Neuronal stem cell (in vitro differentiated cells): ENCODE data around the gene TMEM260.
A peak's percentile ranks its signal among the peaks of the same experiment; 100 is the strongest.

Experiments
- DNase-seq: peaks from one replicate; pipeline ENCODE4 v3.0.0-alpha.2; 2013; ENCODE audit warnings: low spot score
- H2AFZ ChIP-seq: one replicate; pipeline ENCODE4 v1.6.1; 2013; ENCODE audit warnings: mild to moderate bottlenecking, low read length, inconsistent platforms
- H2AK5ac ChIP-seq: 2 replicates; pipeline ENCODE4 v1.6.1; 2013; ENCODE audit warnings: low read depth, mild to moderate bottlenecking, inconsistent platforms, low read length, moderate library complexity, mixed read lengths
- H2BK120ac ChIP-seq: 2 replicates; pipeline ENCODE4 v1.6.1; 2013; ENCODE audit warnings: low read depth, mild to moderate bottlenecking, inconsistent platforms, low read length, moderate library complexity, mixed read lengths
- H2BK12ac ChIP-seq: one replicate; pipeline ENCODE4 v1.6.1; 2013; ENCODE audit warnings: low read length, inconsistent platforms
- H2BK15ac ChIP-seq: 2 replicates; pipeline ENCODE4 v1.6.1; 2013; ENCODE audit warnings: mild to moderate bottlenecking, low read length, inconsistent platforms, mixed read lengths
- H2BK5ac ChIP-seq: one replicate; pipeline ENCODE4 v1.6.1; 2013; ENCODE audit warnings: inconsistent platforms, mild to moderate bottlenecking, low read length, moderate library complexity
- H3K14ac ChIP-seq: one replicate; pipeline ENCODE4 v1.6.1; 2013; ENCODE audit warnings: low read length, inconsistent platforms
- H3K18ac ChIP-seq: 2 replicates; pipeline ENCODE4 v1.6.1; 2013; ENCODE audit warnings: low read length, inconsistent platforms
- H3K23ac ChIP-seq: 2 replicates; pipeline ENCODE4 v1.6.1; 2013; ENCODE audit warnings: low read depth, mild to moderate bottlenecking, mixed read lengths, low read length, inconsistent platforms; ENCODE audit not compliant: poor library complexity
- H3K27ac ChIP-seq: replicated peaks from 3 replicates; pipeline ENCODE4 v1.5.1; 2013; ENCODE audit warnings: low read length, inconsistent platforms
- H3K27me3 ChIP-seq, 3 experiments: 2 replicates each; pipeline ENCODE4 v1.6.1; 2013; ENCODE audit warnings: low read length in 3 of 3, mild to moderate bottlenecking in 2 of 3, inconsistent platforms in 1 of 3, low read depth in 1 of 3, mixed read lengths in 1 of 3, moderate library complexity in 1 of 3; ENCODE audit not compliant: control insufficient read depth in 3 of 3, insufficient read depth in 3 of 3
- H3K36me3 ChIP-seq, 2 donors: replicated peaks in 1 of 2; 2 replicates each; pipeline ENCODE4 v1.6.1; 2013; ENCODE audit warnings: low read length in 2 of 2; ENCODE audit not compliant: control insufficient read depth in 2 of 2, insufficient read depth in 2 of 2
- H3K4ac ChIP-seq: 2 replicates; pipeline ENCODE4 v1.6.1; 2013; ENCODE audit warnings: inconsistent platforms, mild to moderate bottlenecking, low read length, moderate library complexity
- H3K4me1 ChIP-seq, 2 donors: 1 replicate in 1 of 2; 2 replicates in 1 of 2; pipeline ENCODE4 v1.6.1; 2013; ENCODE audit warnings: low read length in 2 of 2, low read depth in 1 of 2; ENCODE audit not compliant: control insufficient read depth in 2 of 2, insufficient read depth in 1 of 2
- H3K4me2 ChIP-seq: one replicate; pipeline ENCODE4 v1.6.1; 2013; ENCODE audit warnings: mild to moderate bottlenecking, low read length, inconsistent platforms; ENCODE audit not compliant: insufficient read depth, poor library complexity, severe bottlenecking
- H3K4me3 ChIP-seq, 2 donors: 2 replicates each; pipeline ENCODE4 v1.5.1; 2013; ENCODE audit warnings: low read length in 2 of 2, mild to moderate bottlenecking in 2 of 2, inconsistent platforms in 1 of 2, moderate library complexity in 1 of 2
- H3K79me1 ChIP-seq: one replicate; pipeline ENCODE4 v1.6.1; 2013; ENCODE audit warnings: low read depth, mild to moderate bottlenecking, inconsistent platforms, low read length, moderate library complexity
- H3K9ac ChIP-seq: one replicate; pipeline ENCODE4 v1.6.1; 2013; ENCODE audit warnings: mild to moderate bottlenecking, low read depth, low read length, inconsistent platforms; ENCODE audit not compliant: poor library complexity
- H3K9me3 ChIP-seq, 2 donors: replicated peaks in 1 of 2; 2 replicates each; pipeline versions ENCODE3 to v1.6.1; 2013; ENCODE audit warnings: low read length in 2 of 2, mild to moderate bottlenecking in 2 of 2, inconsistent platforms in 1 of 2, low read depth in 1 of 2, mixed read lengths in 1 of 2, moderate library complexity in 1 of 2; ENCODE audit not compliant: control insufficient read depth in 2 of 2, insufficient read depth in 1 of 2
- H4K8ac ChIP-seq: one replicate; pipeline ENCODE4 v1.6.1; 2013; ENCODE audit warnings: low read depth, mild to moderate bottlenecking, inconsistent platforms, low read length, moderate library complexity
- H4K91ac ChIP-seq: one replicate; pipeline ENCODE4 v1.6.1; 2013; ENCODE audit warnings: low read length, low read depth, mild to moderate bottlenecking, inconsistent platforms; ENCODE audit not compliant: poor library complexity
- WGBS, 2 donors: extraction: QIAGEN DNeasy Blood & Tissue Kit; methylation state at CpG; one replicate each; pipeline ENCODE4 v1.1.7; 2013; ENCODE audit warnings: missing lambda C conversion rate in 2 of 2, mixed read lengths in 1 of 2; ENCODE audit not compliant: insufficient read length in 2 of 2, insufficient replicate concordance in 1 of 2; ENCODE audit errors: extremely low coverage in 2 of 2; 5-methylcytosine and 5-hydroxymethylcytosine counted together

TMEM260 gene

DNA sequence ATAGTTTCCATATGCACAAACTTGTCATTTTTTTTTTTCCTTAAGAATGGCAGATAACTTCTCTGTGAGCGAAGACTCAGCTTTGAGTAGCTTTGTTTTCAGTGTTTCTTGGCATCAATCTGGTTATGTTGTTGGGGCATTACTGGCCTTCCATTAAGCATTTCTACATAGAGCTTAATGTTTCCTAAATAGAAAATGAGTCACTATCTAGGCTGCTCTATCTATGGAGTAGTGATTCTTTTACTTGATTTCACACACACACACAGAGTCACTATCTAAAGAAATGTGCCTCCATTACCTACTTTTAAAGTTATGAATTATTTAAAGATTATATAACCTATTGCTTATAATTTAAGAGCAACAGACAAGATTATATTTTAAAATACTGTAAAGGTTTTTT, 53.9 kb downstream of the TMEM260 start:
- WGBS, 2 donors, result no CpG with 5 or more reads among the region's 1 CpG
- Histone ChIP-seq H3K79me1 (no peaks in the 10 kb centered on the region), H2BK12ac (no peak overlapping the region), H3K36me3 (peaks cover 28 to 79% of the 10 kb centered on the region in 2 donors), H3K18ac (no peak overlapping the region), H3K9ac (no peak overlapping the region), H3K27ac (no peak overlapping the region), H2BK15ac (no peak overlapping the region), H3K14ac (no peak overlapping the region), H4K91ac (no peak overlapping the region), H3K23ac (no peak overlapping the region), H3K27me3 (no peaks in the 10 kb centered on the region), H2BK120ac (no peak overlapping the region), H2AFZ (no peak overlapping the region), H3K4me1 (no peaks in the 10 kb centered on the region), H4K8ac (no peak overlapping the region), H3K4me3 (no peak overlapping the region), H2BK5ac (no peak overlapping the region), H2AK5ac (no peak overlapping the region), H3K4ac (no peak overlapping the region), H3K4me2 (no peak overlapping the region), H3K9me3 (peaks cover 12 to 37% of the 10 kb centered on the region in 2 donors)
- DNase-seq, result no peak

DNA sequence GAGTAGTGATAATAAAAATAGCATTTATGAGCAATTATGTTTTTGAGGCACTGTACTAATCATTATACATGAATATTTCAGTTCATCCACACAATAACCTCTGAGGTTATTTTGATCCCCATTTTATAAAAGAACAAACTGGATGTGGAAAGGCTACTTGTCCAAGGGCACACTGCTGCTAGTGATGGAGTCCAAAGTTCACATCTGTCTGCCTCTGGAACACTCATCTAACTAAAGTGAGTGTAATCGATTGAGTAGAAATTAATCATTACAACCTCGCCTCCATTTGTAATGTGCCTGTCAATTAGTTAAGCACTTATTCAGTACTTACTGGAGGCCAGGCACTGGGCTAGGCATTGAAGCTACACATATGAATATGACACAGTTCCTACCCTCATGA, 55.4 kb downstream of the TMEM260 start:
- no peaks in the 10 kb centered on the region for H3K4me1 ChIP-seq
- H3K79me1 ChIP-seq, result no peaks in the 10 kb centered on the region
- no peak overlapping the region for H3K4me3 ChIP-seq
- H3K4me2 ChIP-seq, result no peak overlapping the region
- H4K8ac ChIP-seq, result no peak overlapping the region
- H3K4ac ChIP-seq, result no peak overlapping the region
- H3K23ac ChIP-seq, result no peak overlapping the region
- no peak overlapping the region for H2AFZ ChIP-seq
- H4K91ac ChIP-seq, result no peak overlapping the region
- H2BK120ac ChIP-seq, result no peak overlapping the region
- H2BK15ac ChIP-seq, result no peak overlapping the region
- no peak overlapping the region for H2BK12ac ChIP-seq
- no peak overlapping the region for H3K9ac ChIP-seq
- DNase-seq, result no peak
- H3K27me3 ChIP-seq, result no peaks in the 10 kb centered on the region
- WGBS, 2 donors, result no CpG with 5 or more reads among the region's 2 CpGs
- no peak overlapping the region for H2BK5ac ChIP-seq
- no peak overlapping the region for H3K18ac ChIP-seq
- peaks cover 36 to 94% of the 10 kb centered on the region in 2 donors for H3K36me3 ChIP-seq
- no peak overlapping the region for H3K27ac ChIP-seq
- no peak overlapping the region for H2AK5ac ChIP-seq
- peaks cover 12 to 43% of the 10 kb centered on the region in 2 donors for H3K9me3 ChIP-seq
- H3K14ac ChIP-seq, result no peak overlapping the region

DNA sequence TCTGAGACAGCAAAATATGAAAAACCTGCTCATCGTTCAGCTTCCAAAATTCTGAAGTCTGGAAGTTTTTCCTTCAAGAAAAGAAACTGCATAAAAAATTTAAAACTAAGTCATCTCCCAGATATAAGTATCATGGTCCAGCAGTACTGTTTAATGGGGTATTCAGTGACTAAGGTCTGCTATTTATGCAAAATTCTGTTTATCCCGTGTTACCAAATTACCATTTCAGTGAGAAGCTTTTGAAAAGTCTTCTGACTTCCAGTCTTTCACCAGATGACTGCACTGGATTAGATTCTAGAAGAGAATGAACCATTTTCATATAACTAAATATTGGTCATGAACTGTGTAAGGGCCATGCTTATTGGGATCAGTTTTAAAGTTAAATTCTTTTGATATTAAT, 67.9 kb downstream of the TMEM260 start:
- Histone ChIP-seq H3K4me3 (no peak overlapping the region), H3K23ac (no peak overlapping the region), H3K4ac (no peak overlapping the region), H2BK15ac (no peak overlapping the region), H3K18ac (no peak overlapping the region), H3K27me3 (peaks cover 0 to 61% (median 0%) of the 10 kb centered on the region in 3 experiments), H2BK12ac (no peak overlapping the region), H3K27ac (peak overlapping the region; percentile 82), H2AFZ (no peak overlapping the region), H2BK5ac (no peak overlapping the region), H4K8ac (no peak overlapping the region), H4K91ac (no peak overlapping the region), H3K4me1 (peaks cover 3 to 9% of the 10 kb centered on the region in 2 donors), H3K9me3 (no peaks in the 10 kb centered on the region), H3K36me3 (peaks cover 0 to 13% of the 10 kb centered on the region in 2 donors), H3K79me1 (no peaks in the 10 kb centered on the region), H2BK120ac (no peak overlapping the region), H3K14ac (no peak overlapping the region), H3K9ac (no peak overlapping the region), H2AK5ac (no peak overlapping the region), H3K4me2 (no peak overlapping the region)
- no peak for DNase-seq
- no CpG with 5 or more reads among the region's 2 CpGs for WGBS, 2 donors

DNA sequence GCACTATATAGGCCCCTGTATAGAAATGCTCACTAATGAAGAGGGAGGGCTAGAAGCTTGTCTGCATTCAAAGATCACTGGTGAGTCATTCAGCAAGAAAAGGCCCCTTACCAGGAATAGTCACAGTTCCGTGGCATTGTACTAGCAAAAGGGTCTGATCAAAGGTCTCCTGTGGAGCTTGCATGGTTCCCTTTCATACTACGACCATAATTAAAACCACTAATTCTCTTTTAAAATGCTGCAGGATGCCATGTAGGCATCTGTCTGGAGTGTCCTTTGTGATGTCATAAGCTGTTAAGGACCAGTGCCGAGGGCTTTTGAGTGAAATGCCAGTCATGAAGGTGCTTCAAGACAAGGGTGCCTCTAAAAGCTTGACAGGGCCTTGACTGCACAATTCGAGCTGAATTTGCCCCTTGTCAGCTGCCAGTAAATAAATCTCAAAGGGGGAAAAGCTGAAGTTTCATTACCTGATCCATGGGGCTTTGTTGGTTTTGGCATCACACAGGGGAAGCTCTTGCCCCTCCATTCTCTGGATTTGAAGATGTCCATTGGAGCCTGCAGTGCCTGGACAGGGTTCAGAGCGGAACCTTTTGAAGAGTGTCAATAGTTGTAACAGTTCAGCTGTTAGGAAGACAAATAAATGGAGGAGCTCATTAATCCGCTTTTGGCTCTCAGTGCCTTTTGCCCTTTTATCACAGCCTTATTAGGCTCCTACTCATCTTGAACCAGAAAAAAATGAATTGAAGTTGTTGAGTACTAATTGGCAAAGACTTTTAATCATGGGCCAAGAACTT, 69.1 kb downstream of the TMEM260 start:
- WGBS, 2 donors, result no CpG with 5 or more reads among the region's 6 CpGs
- H3K27ac ChIP-seq, result peak overlapping the region; percentile 93

More for the DNA sequence above, 69.1 kb downstream of the TMEM260 start:
- H2AFZ ChIP-seq, result no peak overlapping the region
- no peak overlapping the region for H3K4me2 ChIP-seq
- peaks cover 0 to 67% (median 0%) of the 10 kb centered on the region in 3 experiments for H3K27me3 ChIP-seq
- no peak overlapping the region for H4K8ac ChIP-seq
- H3K23ac ChIP-seq, result no peak overlapping the region
- DNase-seq, result peak; percentile 95
- no peak overlapping the region for H4K91ac ChIP-seq
- no peak overlapping the region for H2AK5ac ChIP-seq
- H3K9me3 ChIP-seq, result no peaks in the 10 kb centered on the region
- H2BK12ac ChIP-seq, result no peak overlapping the region
- no peak overlapping the region for H2BK5ac ChIP-seq
- peak overlapping the region; percentile 53 for H3K18ac ChIP-seq
- H3K36me3 ChIP-seq, result peaks cover 0 to 13% of the 10 kb centered on the region in 2 donors
- H3K4me1 ChIP-seq, result peaks cover 3 to 9% of the 10 kb centered on the region in 2 donors
- no peak overlapping the region for H3K4me3 ChIP-seq
- H3K79me1 ChIP-seq, result no peaks in the 10 kb centered on the region
- H3K14ac ChIP-seq, result no peak overlapping the region
- H3K9ac ChIP-seq, result no peak overlapping the region
- no peak overlapping the region for H3K4ac ChIP-seq
- H2BK120ac ChIP-seq, result no peak overlapping the region
- no peak overlapping the region for H2BK15ac ChIP-seq
